HG02884 (cell line): ENCODE data around the gene LPCAT3.

ENCODE experiments used
- ATAC-seq: cut with Tn5 transposase; IDR thresholded peaks from one replicate; pipeline ENCODE4 v1.9.1; 2021; ENCODE audit warnings: mild to moderate bottlenecking, moderate library complexity; ENCODE audit not compliant: unreplicated experiment

The LPCAT3 gene

DNA sequence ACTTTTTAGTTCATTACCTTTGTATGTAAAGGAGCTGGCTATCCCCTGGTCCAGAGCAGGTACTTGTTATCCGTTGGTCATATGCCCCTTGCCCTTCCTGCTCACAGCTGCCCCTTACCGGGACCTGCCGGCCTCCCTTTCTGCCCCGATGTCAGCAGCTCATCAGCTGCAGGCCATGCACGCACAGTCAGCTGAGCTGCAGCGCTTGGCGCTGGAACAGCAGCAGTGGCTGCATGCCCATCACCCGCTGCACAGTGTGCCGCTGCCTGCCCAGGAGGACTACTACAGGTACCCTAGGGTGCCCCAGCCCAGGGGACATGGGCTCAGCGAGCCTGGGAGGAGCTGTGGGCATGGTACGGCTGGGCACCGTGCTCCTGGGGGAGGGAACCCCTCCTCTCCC is 77.0 kb downstream of the LPCAT3 start:
- no peak for ATAC-seq

DNA sequence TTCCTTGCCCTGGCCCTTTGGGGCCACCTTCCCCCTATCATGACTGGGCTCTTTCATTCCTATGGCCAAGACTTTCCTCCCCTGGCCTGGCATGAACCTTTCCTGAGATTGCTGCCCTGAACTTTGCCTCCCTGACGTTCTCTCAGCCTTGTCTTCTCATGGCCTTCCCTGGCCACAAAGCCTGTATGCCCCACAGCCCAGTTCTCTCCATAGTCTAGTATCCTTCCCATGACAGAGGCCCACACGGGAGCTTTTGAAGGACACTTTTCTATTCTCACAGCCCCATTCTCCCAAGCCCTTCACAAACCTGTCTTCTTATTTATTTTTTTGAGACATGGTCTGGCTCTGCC is 79.1 kb downstream of the LPCAT3 start:
- ATAC-seq = no peak

DNA sequence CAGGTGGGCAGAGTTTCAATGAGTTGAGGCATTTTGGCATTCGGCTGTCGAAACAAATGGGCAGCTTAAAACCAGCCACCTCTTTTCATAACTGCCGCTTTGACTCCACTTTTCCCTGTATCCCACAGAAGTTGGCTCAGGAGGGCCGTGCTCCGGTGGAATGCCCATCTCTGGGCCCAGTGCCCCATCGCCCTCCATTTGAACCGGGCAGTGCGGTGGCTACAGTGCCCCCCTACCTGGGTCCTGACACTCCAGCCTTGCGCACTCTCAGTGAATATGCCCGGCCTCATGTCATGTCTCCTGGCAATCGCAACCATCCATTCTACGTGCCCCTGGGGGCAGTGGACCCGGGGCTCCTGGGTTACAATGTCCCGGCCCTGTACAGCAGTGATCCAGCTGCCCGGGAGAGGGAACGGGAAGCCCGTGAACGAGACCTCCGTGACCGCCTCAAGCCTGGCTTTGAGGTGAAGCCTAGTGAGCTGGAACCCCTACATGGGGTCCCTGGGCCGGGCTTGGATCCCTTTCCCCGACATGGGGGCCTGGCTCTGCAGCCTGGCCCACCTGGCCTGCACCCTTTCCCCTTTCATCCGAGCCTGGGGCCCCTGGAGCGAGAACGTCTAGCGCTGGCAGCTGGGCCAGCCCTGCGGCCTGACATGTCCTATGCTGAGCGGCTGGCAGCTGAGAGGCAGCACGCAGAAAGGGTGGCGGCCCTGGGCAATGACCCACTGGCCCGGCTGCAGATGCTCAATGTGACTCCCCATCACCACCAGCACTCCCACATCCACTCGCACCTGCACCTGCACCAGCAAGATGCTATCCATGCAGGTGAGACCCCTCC is 79.7 kb downstream of the LPCAT3 start:
- no peak for ATAC-seq

DNA sequence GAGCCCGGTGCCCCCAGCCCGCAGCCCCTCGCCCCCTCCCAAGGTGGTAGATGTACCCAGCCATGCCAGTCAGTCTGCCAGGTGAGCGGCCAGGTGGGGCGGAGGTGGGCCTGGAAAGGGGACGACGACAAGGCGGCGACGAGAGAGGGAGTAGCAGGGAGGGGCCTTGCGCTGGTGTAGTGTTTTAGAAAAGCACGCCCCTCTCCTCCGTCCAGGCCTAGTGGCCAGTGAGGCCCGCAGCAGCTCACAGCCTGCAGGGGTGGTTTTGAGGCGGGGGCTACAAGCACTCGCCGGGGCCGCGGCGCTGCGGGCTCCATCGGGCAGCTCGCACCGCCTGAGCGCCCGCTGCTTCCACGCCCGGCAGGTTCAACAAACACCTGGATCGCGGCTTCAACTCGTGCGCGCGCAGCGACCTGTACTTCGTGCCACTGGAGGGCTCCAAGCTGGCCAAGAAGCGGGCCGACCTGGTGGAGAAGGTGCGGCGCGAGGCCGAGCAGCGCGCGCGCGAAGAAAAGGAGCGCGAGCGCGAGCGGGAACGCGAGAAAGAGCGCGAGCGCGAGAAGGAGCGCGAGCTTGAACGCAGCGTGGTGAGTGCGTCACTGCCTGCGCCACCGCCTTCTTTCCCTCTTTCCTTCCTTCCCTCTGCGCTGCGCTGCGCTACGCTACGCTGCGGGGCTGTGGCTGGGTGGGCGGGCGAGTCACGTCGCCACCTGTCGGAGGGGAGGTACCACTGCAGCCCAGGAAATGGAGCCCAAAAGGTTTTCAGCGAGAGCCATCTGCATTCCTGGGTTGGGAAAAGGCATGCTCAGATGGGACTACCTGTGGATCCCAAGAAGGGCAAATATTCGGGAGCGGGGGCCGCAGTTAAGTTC is 80.6 kb downstream of the LPCAT3 start:
- ATAC-seq = peak; percentile 89

DNA sequence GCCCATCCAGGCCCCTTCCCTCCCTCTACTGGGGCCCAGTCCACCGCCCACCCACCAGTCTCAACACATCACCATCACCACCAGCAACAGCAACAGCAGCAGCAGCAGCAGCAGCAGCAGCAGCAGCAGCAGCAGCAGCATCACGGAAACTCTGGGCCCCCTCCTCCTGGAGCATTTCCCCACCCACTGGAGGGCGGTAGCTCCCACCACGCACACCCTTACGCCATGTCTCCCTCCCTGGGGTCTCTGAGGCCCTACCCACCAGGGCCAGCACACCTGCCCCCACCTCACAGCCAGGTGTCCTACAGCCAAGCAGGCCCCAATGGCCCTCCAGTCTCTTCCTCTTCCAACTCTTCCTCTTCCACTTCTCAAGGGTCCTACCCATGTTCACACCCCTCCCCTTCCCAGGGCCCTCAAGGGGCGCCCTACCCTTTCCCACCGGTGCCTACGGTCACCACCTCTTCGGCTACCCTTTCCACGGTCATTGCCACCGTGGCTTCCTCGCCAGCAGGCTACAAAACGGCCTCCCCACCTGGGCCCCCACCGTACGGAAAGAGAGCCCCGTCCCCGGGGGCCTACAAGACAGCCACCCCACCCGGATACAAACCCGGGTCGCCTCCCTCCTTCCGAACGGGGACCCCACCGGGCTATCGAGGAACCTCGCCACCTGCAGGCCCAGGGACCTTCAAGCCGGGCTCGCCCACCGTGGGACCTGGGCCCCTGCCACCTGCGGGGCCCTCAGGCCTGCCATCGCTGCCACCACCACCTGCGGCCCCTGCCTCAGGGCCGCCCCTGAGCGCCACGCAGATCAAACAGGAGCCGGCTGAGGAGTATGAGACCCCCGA is 81.4 kb downstream of the LPCAT3 start:
- ATAC-seq = no peak

DNA sequence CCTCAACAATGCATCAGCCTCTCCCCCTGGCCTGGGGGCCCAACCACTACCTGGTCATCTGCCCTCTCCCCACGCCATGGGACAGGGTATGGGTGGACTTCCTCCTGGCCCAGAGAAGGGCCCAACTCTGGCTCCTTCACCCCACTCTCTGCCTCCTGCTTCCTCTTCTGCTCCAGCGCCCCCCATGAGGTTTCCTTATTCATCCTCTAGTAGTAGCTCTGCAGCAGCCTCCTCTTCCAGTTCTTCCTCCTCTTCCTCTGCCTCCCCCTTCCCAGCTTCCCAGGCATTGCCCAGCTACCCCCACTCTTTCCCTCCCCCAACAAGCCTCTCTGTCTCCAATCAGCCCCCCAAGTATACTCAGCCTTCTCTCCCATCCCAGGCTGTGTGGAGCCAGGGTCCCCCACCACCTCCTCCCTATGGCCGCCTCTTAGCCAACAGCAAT is 82.1 kb downstream of the LPCAT3 start:
- ATAC-seq = no peak

DNA sequence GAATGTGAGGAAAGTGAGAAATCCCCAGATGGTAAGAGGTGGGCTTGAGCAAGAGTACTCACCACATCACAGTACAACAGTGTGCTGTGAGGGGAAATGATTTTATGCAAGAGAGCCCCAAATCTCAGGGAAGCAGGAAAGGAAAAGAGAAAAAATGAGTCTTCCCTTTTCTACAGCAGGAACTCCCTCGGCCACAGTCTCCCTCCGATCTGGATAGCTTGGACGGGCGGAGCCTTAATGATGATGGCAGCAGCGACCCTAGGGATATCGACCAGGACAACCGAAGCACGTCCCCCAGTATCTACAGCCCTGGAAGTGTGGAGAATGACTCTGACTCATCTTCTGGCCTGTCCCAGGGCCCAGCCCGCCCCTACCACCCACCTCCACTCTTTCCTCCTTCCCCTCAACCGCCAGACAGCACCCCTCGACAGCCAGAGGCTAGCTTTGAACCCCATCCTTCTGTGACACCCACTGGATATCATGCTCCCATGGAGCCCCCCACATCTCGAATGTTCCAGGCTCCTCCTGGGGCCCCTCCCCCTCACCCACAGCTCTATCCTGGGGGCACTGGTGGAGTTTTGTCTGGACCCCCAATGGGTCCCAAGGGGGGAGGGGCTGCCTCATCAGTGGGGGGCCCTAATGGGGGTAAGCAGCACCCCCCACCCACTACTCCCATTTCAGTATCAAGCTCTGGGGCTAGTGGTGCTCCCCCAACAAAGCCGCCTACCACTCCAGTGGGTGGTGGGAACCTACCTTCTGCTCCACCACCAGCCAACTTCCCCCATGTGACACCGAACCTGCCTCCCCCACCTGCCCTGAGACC is 82.7 kb downstream of the LPCAT3 start:
- ATAC-seq = no peak

DNA sequence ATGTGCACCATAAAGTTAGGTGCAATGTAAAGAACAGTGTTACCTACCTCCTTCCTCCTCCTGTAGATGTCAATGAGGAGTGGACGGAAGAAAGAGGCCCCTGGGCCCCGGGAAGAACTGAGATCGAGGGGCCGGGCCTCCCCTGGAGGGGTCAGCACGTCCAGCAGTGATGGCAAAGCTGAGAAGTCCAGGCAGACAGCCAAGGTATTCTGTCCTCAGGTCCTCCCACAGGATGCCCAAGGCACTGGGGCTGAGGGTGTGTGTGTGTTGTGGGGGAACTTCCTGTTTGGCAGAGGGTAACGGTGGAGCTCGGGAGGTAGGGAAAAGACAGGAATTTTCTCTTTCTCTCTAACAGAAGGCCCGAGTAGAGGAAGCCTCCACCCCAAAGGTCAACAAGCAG is 84.2 kb downstream of the LPCAT3 start:
- ATAC-seq = no peak

DNA sequence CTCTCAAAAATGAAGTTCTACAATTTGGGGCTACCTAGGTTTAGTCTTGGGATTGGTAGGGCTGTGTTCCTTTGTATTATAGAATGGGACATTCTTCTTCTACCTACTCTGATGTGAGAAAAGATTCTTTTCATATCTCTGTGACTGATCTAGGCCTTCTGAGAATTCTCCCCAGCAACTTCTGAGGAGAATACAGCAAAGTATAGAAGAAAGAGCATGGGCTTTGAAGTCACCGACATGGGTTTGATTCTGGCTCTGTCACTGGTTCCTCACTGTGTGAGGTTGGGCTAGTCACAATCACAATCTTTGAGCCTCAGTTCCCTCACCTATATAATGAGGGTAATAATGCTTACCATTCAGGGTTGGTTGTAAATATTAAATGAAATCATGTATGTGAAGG is 85.5 kb downstream of the LPCAT3 start:
- no peak for ATAC-seq

DNA sequence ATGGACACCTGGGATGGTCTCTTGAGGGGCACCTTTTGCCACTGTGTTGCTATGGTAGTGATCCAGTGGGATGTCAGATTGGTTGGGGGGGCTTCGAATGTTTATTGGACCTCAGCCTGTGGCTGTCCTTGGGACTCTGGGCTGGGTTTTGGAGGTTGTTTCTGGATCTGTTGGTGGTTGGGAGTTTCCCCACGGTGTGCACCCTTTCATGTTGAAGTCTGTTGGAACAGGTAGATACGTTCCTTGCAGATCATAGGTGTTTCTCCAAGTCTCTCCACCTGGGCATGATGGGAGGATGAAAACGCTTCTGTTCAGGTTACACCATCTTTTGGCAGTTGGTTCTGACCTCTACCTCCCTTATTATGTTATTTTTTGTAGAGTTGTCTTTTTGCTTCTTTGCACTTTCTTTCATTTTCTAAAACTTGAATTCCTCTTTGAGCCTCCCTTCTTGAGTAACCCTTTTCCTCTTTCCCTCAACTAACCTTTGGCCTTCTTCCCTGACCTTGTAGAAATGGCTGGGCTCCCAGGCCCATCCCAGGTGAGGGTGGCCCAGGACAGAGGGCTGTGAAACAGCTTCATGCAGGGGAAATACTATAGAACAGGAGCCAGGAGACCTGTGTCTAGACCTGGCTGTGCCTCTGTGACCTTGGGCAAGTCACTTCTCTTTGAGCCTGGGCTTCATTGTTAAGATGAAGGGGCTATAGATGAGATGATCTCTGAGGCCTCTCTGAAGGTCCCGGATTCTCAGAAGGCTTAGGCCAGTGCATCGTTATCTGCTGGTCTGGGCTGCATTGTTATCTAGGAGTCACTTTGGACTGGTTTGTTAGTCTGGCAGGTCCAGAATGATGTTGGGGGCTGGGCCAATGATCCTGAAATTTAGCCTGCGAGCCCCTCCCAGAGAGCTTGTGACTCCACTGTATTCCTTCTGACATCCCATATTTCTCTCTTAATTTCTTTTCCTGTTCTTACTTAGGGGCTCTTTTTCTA is 88.5 kb downstream of the LPCAT3 start:
- no peak for ATAC-seq

DNA sequence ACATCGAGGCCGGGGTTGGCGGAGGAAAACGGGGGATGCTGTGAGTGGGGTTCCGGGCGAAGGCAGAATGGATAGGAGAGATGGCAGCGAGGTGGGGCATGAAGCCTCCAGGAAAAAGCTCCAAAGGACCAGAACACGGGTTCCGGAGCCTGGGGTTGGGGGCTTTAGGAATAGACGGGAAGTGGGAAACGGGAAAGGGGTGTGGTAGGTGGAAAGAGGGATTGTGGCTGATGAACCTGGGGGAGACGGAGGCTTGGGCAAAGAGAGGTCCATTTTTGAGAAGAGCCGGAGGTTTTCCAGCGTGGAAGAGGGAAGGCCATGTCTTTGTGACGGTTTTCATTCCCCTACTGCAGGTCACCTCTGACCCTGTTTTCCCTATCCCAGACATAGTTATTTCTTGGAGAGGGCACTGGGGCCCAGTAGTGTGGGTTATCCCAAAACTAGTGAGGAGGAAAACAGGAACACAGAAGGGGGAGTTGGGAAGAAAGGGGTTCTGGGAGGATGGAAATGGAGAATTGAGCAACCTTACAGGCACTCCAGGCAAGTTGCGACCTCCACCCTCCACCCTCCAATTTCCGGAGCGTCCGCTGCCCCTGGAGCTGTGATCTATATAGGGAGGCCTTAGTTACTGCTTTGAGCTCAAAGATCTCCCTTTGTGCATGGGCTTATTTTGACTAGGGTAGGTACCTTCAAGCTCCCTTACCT is 89.4 kb downstream of the LPCAT3 start:
- no peak for ATAC-seq

DNA sequence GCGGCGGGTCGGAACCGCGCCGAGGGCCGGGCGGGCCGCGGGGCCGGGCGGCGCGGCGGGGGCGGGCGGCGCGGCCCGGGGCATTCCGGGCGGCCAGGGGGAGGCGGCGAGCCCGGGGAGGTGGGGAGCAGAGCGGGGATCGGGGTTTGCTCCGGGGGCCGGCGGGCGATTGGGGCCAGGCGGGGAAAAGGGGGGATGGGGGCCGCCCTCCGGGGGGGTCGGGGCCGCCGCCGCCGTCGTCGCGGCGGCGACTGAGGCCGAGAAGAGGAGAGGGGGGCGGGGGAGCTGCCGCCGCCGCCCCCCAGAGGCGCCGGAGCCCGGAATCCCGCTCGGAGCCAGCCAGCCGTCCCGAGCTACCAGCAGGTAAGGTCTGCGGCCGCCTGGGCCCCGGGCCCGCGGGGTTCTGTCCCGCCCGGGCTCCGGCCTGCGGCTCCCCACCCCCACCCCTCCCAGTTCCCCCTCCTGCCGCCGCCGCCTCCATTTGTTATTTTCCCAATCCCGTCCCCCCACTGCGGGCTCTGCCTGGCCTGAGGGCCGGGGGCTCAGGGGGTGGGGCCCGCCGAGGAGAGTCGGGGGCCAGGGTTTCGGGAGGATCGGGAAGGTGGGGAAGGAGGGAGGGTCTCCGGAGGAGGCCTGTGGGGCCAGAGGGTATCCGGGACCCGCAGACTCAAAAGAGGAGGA is 90.1 kb downstream of the LPCAT3 start:
- no peak for ATAC-seq

DNA sequence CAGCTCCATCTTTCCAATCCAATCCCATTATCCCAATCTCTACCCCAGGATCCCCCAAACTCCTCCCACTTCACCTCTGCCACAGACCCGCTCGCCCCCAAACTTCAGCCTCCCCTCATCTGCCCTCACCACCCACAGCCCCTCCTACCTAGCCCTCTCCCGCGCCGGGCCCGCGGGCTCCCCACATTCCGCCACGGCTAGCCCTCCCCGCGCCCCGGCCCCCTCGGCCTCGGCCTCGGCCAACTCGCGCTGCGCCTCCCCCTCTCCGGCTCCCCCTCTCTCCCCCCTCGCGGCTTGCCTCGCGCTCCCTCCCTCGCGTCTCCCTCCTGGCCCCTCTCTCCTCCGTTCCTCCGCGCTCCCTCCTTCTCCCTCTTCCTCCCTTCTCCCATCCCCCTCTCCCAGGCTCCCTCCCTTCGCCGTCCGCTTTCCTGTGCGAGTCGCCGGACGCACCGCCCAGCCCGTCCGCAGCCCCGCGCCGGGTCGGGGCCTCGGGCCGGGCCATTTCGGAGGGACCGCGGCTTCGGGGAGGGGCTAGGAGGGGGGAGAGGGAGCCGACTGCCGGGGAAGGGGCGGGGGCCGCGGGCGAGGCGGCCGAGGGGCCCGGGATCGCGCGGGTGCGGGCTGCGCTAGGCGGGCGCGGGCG is 90.8 kb downstream of the LPCAT3 start, which contains the start of gene ATN1:
TSS of gene ATN1 (plus strand) at position 581 of the 643 bp plus-strand sequence. CDS start 6,043 bp downstream, outside the sequence.
- ATAC-seq = no peak
